ENCODE data around the gene FAU.

FAU gene

DNA sequence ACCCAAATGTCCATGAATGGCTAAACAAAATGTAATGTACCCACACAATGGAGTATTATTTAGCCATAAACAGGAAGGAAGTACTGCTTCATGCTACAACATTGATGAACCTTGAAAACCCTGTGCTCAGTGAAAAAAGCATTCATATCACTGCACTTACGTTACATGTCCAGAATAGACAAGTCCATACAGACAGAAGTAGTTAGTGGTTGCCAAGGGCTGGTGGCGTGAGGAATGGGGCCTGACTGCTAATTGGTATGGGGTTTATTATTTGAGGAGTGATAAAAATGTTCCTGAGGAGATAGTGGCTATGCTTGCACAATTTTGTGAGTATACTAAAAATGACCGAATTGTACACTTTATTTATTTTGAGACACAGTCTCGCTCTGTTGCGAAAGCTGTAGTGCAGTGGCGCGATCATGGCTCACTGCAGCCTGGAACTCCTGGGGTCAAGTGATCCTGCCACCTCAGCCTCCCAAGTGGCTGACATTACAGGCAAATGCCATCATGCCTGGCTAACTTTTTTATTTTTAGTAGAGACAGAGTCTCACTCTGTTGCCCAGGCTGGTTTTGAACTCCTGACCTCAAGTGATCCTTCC is 20.1 kb upstream of the FAU start:
- TF ChIP-seq POLR2AphosphoS5 (IDR thresholded peaks at IDR 0.05; ENCODE audit: low read depth, low read length) (no peak), TAF1 (IDR thresholded peaks at IDR 0.05; ENCODE audit: borderline replicate concordance, insufficient read depth, low read length) (no peak), SIN3A (IDR thresholded peaks at IDR 0.05; ENCODE audit: borderline replicate concordance, insufficient read depth, low read length) (no peak)

DNA sequence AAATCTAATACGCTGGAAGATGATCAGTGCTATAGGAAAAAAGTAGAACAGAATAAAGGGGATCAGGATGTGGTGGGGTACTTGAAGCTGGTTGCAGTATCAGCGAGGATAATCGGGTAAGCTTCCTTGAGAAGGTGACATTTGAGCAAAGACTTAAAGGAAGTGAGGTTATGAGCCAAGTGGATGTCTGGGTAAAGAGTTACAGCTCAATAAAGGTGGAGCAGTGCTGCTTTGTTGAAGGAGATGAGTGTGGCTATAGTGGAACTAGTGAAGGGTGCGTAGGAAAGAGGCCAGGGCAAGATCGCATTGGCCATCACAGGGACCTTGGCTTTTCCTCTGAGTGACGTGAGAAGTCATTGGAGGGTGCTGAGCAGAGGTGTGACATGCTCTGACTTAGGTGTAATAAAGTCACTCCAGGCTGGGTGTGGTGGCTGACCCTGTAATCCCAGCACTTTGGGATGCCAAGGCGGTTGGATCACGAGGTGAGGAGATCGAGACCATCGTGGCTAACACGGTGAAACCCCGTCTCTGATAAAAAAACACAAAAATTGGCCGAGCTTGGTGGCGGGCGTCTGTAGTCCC is 14.7 kb upstream of the FAU start:
- TF ChIP-seq TAF1 (IDR thresholded peaks at IDR 0.05; ENCODE audit: borderline replicate concordance, insufficient read depth, low read length) (no peak), POLR2AphosphoS5 (IDR thresholded peaks at IDR 0.05; ENCODE audit: low read depth, low read length) (no peak), FOXP2 (optimal IDR thresholded peaks at IDR 0.05; ENCODE audit: borderline replicate concordance, extremely low read depth, extremely low read length, insufficient read depth) (no peak)

DNA sequence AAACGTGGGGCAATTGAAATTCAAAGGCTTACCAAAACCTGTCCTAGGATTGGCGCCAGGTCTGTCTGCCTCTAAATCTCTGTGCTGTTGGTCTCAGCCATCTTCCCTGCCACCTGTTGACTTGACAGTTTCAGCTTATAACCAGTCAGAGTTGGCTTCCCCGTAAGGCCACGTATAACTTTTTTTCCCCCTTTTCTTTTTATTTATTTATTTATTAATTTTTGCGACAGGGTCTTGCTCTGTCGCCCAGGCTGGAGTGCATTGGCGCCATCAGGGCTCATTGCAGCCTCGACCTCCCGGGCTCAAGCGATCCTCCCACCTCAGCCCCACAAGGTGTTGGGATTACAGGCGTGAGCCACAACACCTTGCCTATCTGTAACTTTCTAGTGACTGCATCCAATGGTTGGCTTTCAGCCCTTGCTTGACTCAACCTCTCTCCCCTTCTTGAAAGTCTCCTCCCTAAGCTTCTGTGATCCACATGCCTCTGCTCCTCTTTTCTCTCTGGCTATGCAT is 13.8 kb upstream of the FAU start:
- no peak for TF ChIP-seq POLR2AphosphoS5 (IDR thresholded peaks at IDR 0.05; ENCODE audit: low read depth, low read length)
- no peak for TF ChIP-seq FOXP2 (optimal IDR thresholded peaks at IDR 0.05; ENCODE audit: borderline replicate concordance, extremely low read depth, extremely low read length, insufficient read depth)
- TF ChIP-seq TAF1 (IDR thresholded peaks at IDR 0.05; ENCODE audit: borderline replicate concordance, insufficient read depth, low read length) = no peak
- TF ChIP-seq, protein P1, sequence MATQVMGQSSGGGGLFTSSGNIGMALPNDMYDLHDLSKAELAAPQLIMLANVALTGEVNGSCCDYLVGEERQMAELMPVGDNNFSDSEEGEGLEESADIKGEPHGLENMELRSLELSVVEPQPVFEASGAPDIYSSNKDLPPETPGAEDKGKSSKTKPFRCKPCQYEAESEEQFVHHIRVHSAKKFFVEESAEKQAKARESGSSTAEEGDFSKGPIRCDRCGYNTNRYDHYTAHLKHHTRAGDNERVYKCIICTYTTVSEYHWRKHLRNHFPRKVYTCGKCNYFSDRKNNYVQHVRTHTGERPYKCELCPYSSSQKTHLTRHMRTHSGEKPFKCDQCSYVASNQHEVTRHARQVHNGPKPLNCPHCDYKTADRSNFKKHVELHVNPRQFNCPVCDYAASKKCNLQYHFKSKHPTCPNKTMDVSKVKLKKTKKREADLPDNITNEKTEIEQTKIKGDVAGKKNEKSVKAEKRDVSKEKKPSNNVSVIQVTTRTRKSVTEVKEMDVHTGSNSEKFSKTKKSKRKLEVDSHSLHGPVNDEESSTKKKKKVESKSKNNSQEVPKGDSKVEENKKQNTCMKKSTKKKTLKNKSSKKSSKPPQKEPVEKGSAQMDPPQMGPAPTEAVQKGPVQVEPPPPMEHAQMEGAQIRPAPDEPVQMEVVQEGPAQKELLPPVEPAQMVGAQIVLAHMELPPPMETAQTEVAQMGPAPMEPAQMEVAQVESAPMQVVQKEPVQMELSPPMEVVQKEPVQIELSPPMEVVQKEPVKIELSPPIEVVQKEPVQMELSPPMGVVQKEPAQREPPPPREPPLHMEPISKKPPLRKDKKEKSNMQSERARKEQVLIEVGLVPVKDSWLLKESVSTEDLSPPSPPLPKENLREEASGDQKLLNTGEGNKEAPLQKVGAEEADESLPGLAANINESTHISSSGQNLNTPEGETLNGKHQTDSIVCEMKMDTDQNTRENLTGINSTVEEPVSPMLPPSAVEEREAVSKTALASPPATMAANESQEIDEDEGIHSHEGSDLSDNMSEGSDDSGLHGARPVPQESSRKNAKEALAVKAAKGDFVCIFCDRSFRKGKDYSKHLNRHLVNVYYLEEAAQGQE (IDR thresholded peaks at IDR 0.05; ENCODE audit: insufficient read depth in 1 of 2, low read depth in 2 of 2, low read length in 2 of 2) = no peak
- no peak for TF ChIP-seq SIN3A (IDR thresholded peaks at IDR 0.05; ENCODE audit: borderline replicate concordance, insufficient read depth, low read length)

DNA sequence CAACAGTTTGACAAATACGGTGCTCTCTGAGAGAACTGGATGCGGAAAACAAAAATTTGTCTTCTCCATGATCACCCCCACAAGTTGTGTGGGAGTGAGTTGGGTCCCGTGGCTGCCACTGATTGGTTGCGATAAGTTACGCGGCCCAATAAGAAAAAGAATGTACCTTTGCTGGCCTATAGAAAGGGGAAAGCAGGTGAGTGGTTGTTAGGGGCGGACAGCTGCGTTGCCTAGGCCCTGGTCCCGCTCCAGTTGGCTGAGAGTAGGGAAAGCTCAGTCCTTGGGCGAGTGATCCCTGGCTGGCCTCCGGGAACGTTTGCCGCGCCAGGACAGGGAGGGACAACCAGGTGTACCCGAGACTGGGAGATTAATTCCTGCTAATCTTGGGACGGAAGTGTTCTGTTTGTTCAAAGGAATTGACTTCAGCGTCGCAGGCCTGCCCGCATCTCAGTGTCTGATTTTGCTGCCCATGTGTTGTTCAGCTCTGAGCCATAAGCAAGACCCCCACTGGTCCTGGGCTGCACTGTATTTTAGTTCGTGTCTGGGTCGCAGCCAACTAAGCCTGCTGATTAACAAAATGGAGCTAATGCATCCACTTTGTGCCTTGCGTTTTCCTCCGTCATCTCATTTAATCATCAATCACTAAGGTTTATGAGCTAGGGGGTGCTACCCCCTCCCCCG is 13.2 kb upstream of the FAU start:
- TF ChIP-seq, protein P1 (IDR thresholded peaks at IDR 0.05; ENCODE audit: insufficient read depth in 1 of 2, low read depth in 2 of 2, low read length in 2 of 2) = no peak
- TF ChIP-seq TAF1 (IDR thresholded peaks at IDR 0.05; ENCODE audit: borderline replicate concordance, insufficient read depth, low read length) (no peak), POLR2AphosphoS5 (IDR thresholded peaks at IDR 0.05; ENCODE audit: low read depth, low read length) (peak; percentile 68; the same call in 1 of the 2 replicates)

DNA sequence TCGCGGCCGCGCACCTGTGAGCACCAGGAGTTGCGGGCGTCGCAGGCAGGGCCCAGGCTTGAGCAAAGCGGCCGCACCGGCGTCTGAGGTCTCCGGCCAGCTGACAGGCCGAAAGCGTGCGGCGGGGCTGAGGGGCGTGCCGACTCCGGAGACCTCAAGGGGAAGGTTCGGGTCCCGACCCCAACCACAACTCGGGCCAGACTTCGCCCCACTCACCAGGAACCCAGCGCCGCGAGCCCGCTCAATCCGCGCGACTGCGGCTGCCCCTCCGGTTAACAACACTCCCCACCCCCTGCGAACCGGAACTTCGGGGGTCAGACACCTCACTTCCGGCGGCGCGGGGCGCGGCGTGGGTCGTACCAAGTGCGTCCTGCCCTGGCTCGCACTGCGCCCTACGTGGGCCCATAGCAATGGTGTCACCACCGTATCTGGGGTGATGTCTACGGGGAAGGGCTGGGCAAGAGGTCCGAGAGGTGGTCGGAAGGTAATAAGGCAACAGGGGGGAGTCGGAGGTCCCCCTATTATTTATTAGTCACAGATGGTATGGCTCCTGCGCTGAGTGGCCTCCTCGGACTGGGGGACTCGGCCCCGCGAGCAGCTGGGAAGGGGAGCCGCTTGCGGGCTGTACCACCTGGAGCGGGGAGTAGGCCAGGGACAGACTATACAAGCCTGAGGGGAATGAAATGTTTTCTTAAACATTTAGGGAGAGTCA is 12.5 kb upstream of the FAU start, which contains the start of gene SYVN1:
SYVN1 (minus strand) TSS at position 280 of the 712 bp plus-strand sequence. CDS start 918 bp downstream, outside the sequence.
- TF ChIP-seq, protein P1 (IDR thresholded peaks at IDR 0.05; ENCODE audit: insufficient read depth in 1 of 2, low read depth in 2 of 2, low read length in 2 of 2) = no peak
- TF ChIP-seq POLR2AphosphoS5 (IDR thresholded peaks at IDR 0.05; ENCODE audit: low read depth, low read length) (peak; percentile 64), FOXP2 (optimal IDR thresholded peaks at IDR 0.05; ENCODE audit: borderline replicate concordance, extremely low read depth, extremely low read length, insufficient read depth) (peak; percentile 88), TAF1 (IDR thresholded peaks at IDR 0.05; ENCODE audit: borderline replicate concordance, insufficient read depth, low read length) (0 out of 2 replicates have a peak, but pooled peaks have one; percentile 34), SIN3A (IDR thresholded peaks at IDR 0.05; ENCODE audit: borderline replicate concordance, insufficient read depth, low read length) (peak; percentile 87; the same call in 1 of the 2 replicates)
